Upper lobe of right lung (tissue), 1 donor: ENCODE measurements around the gene STAT3. TPM values are rescaled to one million over a fixed set of nuclear protein-coding genes. Genes with fewer than 3 reads are reported as not detected.
"Not testable (repeated sequence)": the region's sequence is repeated elsewhere in the genome, so short reads cannot be mapped to it uniquely, and the experiment has no call there.

Experiments
- ATAC-seq: fragments of 200-7000 bp; cut with Tn5 transposase; one replicate; pipeline ENCODE4 v1.9.1; 2020; ENCODE audit warnings: mild to moderate bottlenecking, moderate library complexity
- DNase-seq: peaks from one replicate; pipeline ENCODE4 v3.0.0-alpha.2; 2020
- H3K27ac ChIP-seq: fragments of 200-600 bp; one replicate; pipeline ENCODE4 v1.8.0; 2022
- H3K27me3 ChIP-seq: fragments of 200-600 bp; one replicate; pipeline ENCODE4 v1.8.0; 2022; ENCODE audit warnings: mild to moderate bottlenecking
- H3K36me3 ChIP-seq: fragments of 200-600 bp; one replicate; pipeline ENCODE4 v1.8.0; 2022
- H3K4me1 ChIP-seq: fragments of 200-600 bp; one replicate; pipeline ENCODE4 v1.8.0; 2022
- H3K4me3 ChIP-seq: fragments of 200-600 bp; one replicate; pipeline ENCODE4 v1.8.0; 2022; ENCODE audit warnings: mild to moderate bottlenecking
- H3K9me3 ChIP-seq: fragments of 200-600 bp; one replicate; pipeline ENCODE4 v1.8.0; 2022
- intact Hi-C: fragments of 100-400 bp; cut with DNase I; formaldehyde crosslinking; loops from one replicate; pipeline ENCODE4 v1.11.0; 2022
- total RNA-seq: library from RNA; stranded (reverse); fragmentation: NEBNext Ultra II Directional; extraction: Animal tissue kit (Norgen Biotek cat#: 25700); gene quantifications from one replicate; pipeline ENCODE4 v1.2.1, GENCODE V29; 2021
- TF ChIP-seq, protein P1 (sequence below): fragments of 200-600 bp; IDR thresholded peaks from one replicate; pipeline ENCODE4 v1.8.0; 2022; ENCODE audit warnings: antibody characterized with exemption
- donor health status: DM: no; HTN: yes; CAD: no; lungs with severe emphysema.

Gene STAT3
- total RNA-seq, 1 donor from 2014 or later, result 309 TPM

DNA sequence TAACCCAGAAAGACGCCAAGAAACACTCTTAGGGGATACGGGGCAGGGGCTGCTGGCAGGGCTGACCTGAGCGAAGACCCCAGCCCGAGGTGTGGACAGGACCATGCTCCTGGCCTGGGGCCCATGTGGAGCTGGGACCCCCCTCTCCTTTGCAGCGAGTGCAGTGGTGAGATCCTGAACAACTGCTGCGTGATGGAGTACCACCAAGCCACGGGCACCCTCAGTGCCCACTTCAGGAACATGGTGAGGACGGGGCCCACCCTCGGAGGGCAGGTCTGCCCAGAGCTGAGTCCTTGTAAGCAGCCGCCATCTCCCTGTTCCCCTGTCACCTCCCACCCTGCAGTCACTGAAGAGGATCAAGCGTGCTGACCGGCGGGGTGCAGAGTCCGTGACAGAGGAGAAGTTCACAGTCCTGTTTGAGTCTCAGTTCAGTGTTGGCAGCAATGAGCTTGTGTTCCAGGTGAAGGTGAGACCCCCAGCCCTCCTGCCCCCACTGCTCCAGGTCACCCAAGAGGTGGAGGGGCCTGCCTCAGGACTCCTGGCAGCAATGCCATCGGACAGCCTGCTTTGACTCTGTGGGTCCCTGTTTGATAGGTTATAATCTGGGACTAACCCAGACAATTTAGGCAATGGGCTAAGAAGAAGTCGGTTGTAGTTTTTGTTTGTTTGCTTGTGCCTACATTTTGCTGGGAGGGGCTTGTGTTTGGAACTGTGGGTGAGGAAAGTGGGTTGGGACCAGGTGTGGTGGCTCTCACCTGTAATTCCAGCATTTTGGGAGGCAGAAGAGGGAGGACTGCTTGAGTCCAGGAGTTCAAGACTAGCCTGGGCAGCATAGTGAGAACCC lies 83.8 kb downstream of the STAT3 start:
- intact Hi-C loops, result loop anchor here (10.0 kb wide), 1 partner anchor 210 kb away; no protein-coding TSS in a partner anchor
- ATAC-seq (no peak), DNase-seq (no peak)
- Histone ChIP-seq H3K4me3 (no peak overlapping the region), H3K27me3 (no peaks in the 10 kb centered on the region), H3K9me3 (no peaks in the 10 kb centered on the region), H3K36me3 (peaks cover 79% of the 10 kb centered on the region), H3K27ac (no peak overlapping the region), H3K4me1 (no peaks in the 10 kb centered on the region)
- TF ChIP-seq, protein P1, sequence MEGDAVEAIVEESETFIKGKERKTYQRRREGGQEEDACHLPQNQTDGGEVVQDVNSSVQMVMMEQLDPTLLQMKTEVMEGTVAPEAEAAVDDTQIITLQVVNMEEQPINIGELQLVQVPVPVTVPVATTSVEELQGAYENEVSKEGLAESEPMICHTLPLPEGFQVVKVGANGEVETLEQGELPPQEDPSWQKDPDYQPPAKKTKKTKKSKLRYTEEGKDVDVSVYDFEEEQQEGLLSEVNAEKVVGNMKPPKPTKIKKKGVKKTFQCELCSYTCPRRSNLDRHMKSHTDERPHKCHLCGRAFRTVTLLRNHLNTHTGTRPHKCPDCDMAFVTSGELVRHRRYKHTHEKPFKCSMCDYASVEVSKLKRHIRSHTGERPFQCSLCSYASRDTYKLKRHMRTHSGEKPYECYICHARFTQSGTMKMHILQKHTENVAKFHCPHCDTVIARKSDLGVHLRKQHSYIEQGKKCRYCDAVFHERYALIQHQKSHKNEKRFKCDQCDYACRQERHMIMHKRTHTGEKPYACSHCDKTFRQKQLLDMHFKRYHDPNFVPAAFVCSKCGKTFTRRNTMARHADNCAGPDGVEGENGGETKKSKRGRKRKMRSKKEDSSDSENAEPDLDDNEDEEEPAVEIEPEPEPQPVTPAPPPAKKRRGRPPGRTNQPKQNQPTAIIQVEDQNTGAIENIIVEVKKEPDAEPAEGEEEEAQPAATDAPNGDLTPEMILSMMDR, result no peak

DNA sequence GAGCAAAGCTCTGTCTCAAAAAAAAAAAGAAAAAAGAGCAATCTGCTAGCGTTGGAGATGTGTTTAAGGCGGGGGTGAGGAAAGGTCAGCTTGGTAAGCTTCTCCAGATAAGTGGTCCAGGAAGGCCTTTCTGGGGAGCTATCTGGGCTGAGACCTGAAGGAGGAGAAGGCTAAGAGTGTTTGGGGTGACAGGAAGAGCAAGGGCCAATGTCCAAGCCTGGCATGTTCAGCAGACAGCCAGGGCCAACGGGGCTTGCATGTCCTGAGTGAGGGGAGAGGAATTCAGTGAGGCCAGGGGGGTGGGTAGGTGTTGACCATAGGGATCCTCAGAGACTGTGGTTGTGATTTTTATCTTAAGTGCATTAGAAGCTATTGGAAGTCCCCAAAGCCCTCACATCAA lies 84.5 kb downstream of the STAT3 start:
- Histone ChIP-seq H3K9me3 (no peaks in the 10 kb centered on the region), H3K4me3 (no peak overlapping the region), H3K36me3 (peaks cover 74% of the 10 kb centered on the region), H3K27ac (no peak overlapping the region), H3K4me1 (no peaks in the 10 kb centered on the region), H3K27me3 (no peaks in the 10 kb centered on the region)
- intact Hi-C loops, result loop anchor here (10.0 kb wide), 1 partner anchor 211 kb away; no protein-coding TSS in a partner anchor
- ATAC-seq (no peak), DNase-seq (no peak)
- TF ChIP-seq, protein P1, result no peak

DNA sequence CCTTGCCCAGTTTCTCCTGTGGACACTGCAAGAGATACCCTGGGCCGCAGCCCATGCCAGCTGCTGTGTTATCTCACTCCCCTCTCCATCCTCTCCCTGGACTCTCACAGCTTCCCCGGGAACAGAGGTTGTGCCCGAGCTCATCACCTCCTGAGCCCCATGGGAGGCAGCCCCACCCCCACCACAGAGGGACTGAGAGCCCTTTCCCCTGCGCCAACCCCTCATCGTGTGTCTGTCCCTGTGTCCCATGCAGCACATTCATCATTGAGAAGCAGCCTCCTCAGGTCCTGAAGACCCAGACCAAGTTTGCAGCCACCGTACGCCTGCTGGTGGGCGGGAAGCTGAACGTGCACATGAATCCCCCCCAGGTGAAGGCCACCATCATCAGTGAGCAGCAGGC lies 87.2 kb downstream of the STAT3 start:
- no peak overlapping the region for H3K4me3 ChIP-seq
- H3K9me3 ChIP-seq, result no peaks in the 10 kb centered on the region
- intact Hi-C loops, result loop anchor here (10.0 kb wide), 1 partner anchor 214 kb away; no protein-coding TSS in a partner anchor
- no peak for DNase-seq
- H3K27ac ChIP-seq, result no peak overlapping the region
- peaks cover 63% of the 10 kb centered on the region for H3K36me3 ChIP-seq
- no peak for ATAC-seq
- TF ChIP-seq, protein P1, result no peak
- no peaks in the 10 kb centered on the region for H3K4me1 ChIP-seq
- H3K27me3 ChIP-seq, result no peaks in the 10 kb centered on the region

DNA sequence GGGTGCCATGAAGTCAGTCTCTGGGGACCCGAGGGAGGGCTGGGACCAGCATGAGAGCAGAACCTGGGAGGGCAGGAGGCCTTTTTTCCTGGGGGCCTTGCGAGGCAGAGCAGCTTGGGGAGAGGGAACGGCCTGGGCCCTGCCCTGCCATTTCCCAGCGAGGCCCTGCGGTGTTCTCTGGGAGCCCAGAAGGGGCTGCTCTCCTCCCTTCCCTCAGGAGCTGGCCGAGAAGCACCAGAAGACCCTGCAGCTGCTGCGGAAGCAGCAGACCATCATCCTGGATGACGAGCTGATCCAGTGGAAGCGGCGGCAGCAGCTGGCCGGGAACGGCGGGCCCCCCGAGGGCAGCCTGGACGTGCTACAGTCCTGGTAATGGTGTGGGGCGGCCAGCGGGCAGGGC lies 88.3 kb downstream of the STAT3 start:
- H3K4me1 ChIP-seq, H3K9me3 ChIP-seq, H3K27me3 ChIP-seq, DNase-seq, H3K4me3 ChIP-seq, ATAC-seq, H3K27ac ChIP-seq: not testable (repeated sequence)
- peaks cover 63% of the 10 kb centered on the region for H3K36me3 ChIP-seq
- intact Hi-C loops, result loop anchor here (10.0 kb wide), 1 partner anchor 215 kb away; no protein-coding TSS in a partner anchor

DNA sequence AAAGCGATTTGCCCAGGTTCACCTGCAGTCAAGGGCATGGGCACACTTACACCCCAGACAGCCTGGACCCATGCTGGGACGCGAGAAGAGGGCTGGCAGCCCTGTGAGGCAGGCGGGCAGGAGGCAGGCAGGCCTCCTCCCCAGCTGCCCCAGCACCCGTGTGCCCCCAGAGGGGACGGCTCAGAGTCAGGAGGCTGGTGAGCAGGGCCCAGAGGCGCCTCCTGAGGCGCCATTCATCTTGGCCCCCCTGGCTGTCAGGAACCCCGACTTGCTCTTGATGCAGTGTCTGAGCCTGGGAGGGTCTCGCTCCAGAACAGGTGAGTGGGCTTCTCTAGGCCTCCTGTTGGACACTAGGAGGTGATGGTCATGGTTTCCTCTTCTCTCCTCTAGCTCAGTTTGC lies 88.9 kb downstream of the STAT3 start:
- peaks cover 58% of the 10 kb centered on the region for H3K36me3 ChIP-seq
- H3K27me3 ChIP-seq, H3K4me1 ChIP-seq, H3K27ac ChIP-seq, DNase-seq, ATAC-seq, H3K4me3 ChIP-seq, H3K9me3 ChIP-seq, intact Hi-C loops: not testable (repeated sequence)

DNA sequence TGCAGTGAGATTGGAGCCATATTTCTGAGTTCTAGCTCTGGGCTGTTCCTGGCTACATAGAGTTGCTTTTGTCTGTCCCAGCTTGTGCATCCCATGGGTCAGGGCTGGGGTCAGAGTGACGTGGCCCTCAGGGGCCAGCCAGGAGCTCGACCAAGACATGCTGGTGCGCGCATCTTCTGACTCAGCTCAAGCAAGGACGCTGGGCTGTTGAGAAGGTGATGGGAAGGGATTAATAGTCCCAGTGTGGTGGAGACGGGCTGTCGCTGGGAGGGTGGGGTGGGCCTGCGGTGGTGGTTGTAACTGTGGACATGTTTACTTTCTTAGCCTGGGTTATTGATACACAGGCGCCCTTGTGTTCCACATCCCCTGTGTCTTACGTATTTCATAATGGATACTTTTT lies 90.5 kb downstream of the STAT3 start:
- intact Hi-C loops, H3K27ac ChIP-seq, ATAC-seq, H3K4me1 ChIP-seq, H3K9me3 ChIP-seq, H3K4me3 ChIP-seq, H3K27me3 ChIP-seq, DNase-seq: not testable (repeated sequence)
- H3K36me3 ChIP-seq, result peaks cover 60% of the 10 kb centered on the region

DNA sequence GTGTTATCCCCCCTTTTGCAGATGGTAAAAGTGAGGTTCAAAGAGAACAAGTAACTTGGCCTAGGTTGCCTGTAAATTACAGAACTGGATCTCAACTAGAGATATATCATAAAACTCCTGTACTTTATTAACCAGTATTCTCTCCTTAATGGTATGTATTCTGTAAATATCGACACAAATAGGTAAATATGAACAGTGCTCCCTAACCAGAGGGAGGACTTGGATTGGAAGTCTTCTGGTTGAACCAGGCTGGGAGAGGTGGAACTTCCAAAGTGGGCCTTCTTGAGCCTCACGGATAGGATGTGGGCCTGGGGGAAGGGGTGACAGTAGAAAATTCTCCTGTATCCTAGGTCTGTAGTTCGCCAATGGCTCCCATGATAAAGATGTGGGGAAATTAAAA lies 92.2 kb downstream of the STAT3 start:
- intact Hi-C loops, result no loop called here
- ATAC-seq (no peak), DNase-seq (peak; percentile 6)
- Histone ChIP-seq H3K9me3 (no peaks in the 10 kb centered on the region), H3K4me1 (no peaks in the 10 kb centered on the region), H3K27me3 (no peaks in the 10 kb centered on the region), H3K27ac (no peak overlapping the region), H3K4me3 (no peak overlapping the region), H3K36me3 (peaks cover 44% of the 10 kb centered on the region)
- TF ChIP-seq, protein P1, result no peak
